HG03571 (cell line): ENCODE measurements around the gene ABCC10.
"Not testable (repeated sequence)": the region's sequence is repeated elsewhere in the genome, so short reads cannot be mapped to it uniquely, and the experiment has no call there.

Source experiments
- ATAC-seq: cut with Tn5 transposase; IDR thresholded peaks from one replicate; pipeline ENCODE4 v1.9.1; 2021; ENCODE audit not compliant: unreplicated experiment

Gene ABCC10, protein sequence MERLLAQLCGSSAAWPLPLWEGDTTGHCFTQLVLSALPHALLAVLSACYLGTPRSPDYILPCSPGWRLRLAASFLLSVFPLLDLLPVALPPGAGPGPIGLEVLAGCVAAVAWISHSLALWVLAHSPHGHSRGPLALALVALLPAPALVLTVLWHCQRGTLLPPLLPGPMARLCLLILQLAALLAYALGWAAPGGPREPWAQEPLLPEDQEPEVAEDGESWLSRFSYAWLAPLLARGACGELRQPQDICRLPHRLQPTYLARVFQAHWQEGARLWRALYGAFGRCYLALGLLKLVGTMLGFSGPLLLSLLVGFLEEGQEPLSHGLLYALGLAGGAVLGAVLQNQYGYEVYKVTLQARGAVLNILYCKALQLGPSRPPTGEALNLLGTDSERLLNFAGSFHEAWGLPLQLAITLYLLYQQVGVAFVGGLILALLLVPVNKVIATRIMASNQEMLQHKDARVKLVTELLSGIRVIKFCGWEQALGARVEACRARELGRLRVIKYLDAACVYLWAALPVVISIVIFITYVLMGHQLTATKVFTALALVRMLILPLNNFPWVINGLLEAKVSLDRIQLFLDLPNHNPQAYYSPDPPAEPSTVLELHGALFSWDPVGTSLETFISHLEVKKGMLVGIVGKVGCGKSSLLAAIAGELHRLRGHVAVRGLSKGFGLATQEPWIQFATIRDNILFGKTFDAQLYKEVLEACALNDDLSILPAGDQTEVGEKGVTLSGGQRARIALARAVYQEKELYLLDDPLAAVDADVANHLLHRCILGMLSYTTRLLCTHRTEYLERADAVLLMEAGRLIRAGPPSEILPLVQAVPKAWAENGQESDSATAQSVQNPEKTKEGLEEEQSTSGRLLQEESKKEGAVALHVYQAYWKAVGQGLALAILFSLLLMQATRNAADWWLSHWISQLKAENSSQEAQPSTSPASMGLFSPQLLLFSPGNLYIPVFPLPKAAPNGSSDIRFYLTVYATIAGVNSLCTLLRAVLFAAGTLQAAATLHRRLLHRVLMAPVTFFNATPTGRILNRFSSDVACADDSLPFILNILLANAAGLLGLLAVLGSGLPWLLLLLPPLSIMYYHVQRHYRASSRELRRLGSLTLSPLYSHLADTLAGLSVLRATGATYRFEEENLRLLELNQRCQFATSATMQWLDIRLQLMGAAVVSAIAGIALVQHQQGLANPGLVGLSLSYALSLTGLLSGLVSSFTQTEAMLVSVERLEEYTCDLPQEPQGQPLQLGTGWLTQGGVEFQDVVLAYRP (N-terminal part only)

GRCh38 chr6:43427406-43428111 lies at the start of gene ABCC10:
Gene ABCC10 (plus strand): TSS chr6:43427541. CDS start chr6:43427979, 438 bp downstream.
- ATAC-seq, result peak; percentile 91

GRCh38 chr6:43377710-43378229 lies 49.6 kb upstream of the ABCC10 start:
- ATAC-seq, result no peak

DNA sequence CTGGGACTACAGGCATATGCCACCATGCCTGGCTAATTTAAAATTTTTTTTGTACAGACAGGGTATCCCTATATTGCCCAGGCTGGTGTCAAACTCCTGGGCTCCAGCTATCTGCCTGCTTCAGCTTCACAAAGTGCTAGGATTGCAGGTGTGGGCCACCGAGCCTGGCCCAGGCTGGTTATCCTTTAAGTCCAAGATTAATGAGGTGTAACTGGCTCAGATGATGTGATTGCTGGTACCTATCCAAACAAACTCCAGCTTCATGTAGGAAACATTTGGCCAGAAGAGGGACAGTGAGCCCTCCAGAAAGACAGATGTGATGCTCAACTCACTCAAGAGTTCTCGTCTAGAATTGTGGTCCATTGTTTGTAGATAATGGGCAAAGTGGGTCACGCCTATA lies 48.7 kb upstream of the ABCC10 start:
- ATAC-seq, result no peak

DNA sequence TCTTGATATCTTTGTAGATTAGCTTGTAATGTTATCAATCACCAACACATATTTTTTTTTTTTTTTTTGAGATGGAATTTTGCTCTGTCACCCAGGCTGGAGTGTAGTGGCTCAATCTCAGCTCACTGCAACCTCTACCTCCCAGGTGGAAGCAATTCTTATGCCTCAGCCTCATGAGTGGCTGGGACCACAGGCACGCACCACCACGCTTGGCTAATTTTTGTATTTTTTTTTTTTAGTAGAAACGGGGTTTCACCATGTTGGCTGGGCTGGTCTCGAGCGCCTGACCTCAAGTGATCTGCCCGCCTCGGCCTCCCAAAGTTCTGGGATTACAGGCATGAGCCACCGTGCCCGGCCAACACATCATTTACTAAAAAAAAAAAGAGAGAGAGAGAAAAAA lies 46.5 kb upstream of the ABCC10 start:
- not testable (repeated sequence) for ATAC-seq

GRCh38 chr6:43383021-43383667 lies 44.2 kb upstream of the ABCC10 start:
- ATAC-seq, result no peak

GRCh38 chr6:43386492-43386891 lies 40.8 kb upstream of the ABCC10 start:
- no peak for ATAC-seq

GRCh38 chr6:43389730-43390295 lies 37.5 kb upstream of the ABCC10 start:
- ATAC-seq, result no peak

GRCh38 chr6:43390753-43391439 lies 36.4 kb upstream of the ABCC10 start:
- ATAC-seq, result not testable (repeated sequence)

DNA sequence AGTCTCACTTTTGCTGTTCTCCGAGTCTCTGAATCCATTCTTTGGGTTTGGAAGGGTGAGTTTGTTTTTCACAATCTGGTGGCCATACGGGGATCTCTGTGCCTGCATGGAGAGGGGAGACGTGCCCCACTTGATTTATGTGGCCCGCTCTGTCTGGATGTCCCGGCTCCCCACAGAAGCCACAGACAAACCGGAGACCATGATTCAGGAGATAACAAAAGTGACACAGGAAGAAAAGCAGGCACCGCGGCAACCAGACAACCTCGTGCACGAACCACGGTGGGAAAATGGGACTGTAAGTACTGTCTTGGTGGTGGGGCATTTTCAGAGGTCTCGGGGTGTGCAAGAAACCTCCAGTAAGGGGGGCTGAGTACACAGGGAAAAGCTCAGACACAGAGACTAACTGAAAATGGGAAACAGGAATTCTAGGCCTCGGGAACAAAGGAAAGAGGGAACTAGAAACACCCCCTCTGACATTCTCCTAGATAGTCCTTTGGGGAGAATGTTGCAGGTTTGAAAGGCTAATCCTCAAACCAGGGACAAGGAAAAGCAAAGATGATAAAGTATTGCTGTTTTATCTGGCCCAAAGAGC lies 35.8 kb upstream of the ABCC10 start:
- no peak for ATAC-seq

- ATAC-seq, result not testable (repeated sequence)
Observed at GRCh38 chr6:43393133-43393532, 34.2 kb upstream of the ABCC10 start.

DNA sequence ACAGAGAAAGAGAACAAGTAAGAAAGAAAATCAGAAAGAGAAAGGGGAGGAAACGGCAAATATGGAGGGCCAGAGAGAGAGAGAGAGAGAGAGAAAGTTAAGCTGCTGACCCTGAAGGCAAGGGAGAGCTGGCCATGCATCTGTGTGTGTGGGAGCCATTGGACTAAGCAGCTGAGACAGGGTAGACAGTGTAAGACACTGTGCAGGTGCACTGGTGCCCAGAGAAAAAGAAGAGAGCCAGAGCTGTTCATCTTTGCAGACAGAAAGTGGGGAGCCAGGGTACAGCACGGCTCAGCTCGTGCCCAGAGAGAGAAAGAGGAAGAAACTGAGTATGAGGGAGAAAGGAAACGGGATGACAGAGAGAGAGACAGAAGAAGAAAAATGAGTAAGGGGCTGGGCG lies 33.7 kb upstream of the ABCC10 start:
- ATAC-seq, result no peak

DNA sequence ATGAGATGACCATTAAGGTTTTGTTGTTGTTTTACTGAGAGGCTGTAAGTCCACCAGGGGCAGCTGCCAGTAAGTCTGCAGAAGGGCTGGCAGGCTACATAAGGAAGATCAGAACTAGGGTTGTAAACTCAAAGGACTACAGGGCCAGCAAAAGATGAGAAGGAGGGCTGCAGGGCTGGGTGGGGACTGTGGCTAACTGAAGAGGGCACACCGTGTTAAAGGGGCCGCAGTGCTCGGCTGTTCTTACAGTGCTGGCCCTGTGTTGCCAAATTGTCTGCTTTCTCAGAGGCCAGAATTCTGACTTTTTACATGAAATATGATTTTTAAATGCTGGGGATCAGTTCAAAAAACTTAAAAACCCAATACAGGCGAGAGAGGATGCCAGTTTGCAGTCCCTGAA lies 32.4 kb upstream of the ABCC10 start:
- no peak for ATAC-seq

DNA sequence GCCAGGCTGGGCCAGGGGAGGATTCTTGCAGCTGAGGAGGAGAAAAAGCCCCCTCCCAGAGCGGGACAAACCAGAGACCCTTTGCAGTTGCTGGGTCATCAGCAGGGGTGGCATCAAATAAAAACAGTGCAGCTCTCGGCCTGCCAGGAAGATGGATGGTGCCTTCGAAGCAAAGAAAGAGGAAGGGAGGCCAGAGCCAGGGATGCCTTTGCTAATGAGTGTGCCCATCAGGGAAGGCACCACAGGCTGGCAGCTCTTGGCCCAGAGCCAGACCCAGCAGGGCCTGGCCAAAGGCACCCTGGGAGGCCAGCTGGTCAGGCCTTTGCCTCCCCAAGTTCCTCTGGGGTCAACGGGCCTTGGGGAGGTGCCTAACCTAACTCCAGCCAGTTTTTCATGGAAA lies 31.6 kb upstream of the ABCC10 start:
- ATAC-seq, result no peak

GRCh38 chr6:43396408-43397149 lies 30.8 kb upstream of the ABCC10 start:
- ATAC-seq, result no peak

DNA sequence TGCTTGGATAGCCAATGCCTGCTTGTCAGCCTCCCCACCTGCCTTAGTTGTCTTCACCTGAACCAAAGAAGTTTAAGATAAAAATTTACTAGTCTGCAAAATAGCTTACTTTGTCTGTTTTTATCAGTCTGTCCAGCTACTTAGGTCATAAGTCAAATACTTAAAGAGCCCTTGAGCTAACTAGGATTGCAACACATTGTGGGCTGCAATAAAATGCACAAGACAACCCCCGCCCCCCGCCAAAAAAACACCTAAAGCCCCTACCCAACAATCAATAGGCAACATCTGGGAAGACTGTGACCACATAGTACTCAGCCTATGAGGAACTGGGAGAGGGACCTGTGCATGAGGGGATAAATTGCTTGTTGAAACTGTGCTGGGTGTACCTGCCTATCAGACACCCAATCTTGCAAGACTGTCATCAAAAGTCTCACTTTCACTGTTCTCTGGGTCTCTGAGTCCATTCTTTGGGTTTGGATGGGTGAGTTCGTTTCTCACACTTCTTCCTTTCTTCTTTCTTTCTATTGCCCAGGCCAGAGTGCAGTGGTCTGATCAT lies 27.3 kb upstream of the ABCC10 start:
- ATAC-seq, result no peak

- ATAC-seq, result no peak
Observed at GRCh38 chr6:43401730-43402129, 25.6 kb upstream of the ABCC10 start.

DNA sequence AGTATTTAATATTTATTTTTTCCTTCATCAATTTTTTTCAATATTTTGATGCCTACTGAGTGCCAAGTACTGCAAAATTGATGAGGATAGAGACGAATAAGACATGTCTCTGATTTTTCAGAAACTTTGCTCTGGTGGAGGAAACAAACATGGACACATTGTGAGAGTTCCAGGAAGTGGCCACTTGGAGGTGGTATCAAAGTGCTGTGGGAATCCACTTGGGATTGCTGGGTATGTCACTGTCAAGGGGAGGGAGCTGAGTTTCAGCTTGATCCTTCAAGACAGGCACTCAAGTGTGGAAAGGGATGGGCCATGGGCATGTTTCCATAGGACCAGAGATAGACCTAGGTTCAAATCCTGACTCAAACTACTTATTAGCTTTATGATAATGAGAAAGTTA lies 24.5 kb upstream of the ABCC10 start:
- no peak for ATAC-seq

DNA sequence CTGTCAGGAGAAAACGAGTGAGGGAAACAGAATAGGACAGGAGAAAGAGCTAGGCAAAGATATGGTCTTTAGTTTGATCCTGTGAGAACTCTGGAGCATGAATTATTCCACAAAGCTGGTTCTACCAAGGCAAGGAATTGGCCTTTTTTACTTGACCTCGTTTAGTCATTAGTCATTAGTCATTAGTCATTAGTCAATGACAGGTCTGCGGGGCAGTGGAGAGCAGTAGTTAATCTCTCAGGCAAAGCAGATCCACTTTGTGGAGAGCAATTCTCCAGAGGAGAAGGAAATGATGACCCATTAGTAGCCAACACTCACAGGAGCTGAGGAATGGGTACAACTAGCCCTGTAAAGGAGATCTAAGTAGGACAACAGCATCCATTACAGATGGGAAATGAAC lies 22.0 kb upstream of the ABCC10 start:
- no peak for ATAC-seq
